Measurements from ENCODE around the gene SLBP.

GRCh38 chr4:1721003-1721665 is 9.0 kb upstream of the SLBP start, which contains the start of the genes TACC3 and TMEM129:
- TF ChIP-seq CBX5 (IDR thresholded peaks at IDR 0.05; ENCODE audit: low read depth) (no peak), BACH1 (IDR thresholded peaks at IDR 0.05; ENCODE audit: borderline replicate concordance) (no peak), ZNF274 (IDR thresholded peaks at IDR 0.05; ENCODE audit: insufficient read depth, insufficient read length) (no peak), BHLHE40 (IDR thresholded peaks at IDR 0.05; ENCODE audit: borderline replicate concordance in 1 of 2, low read depth in 2 of 2, low read length in 1 of 2) (peak in 1 of 2 experiments; percentile 63; a peak in 1 of 4 replicates), CTCF (IDR thresholded peaks at IDR 0.05 in 2 of 3, conservative IDR thresholded peaks at IDR 0.05 in 1 of 3; ENCODE audit: control insufficient read depth in 2 of 3, extremely low read depth in 1 of 3, insufficient read depth in 1 of 3, low read depth in 3 of 3, low read length in 3 of 3) (no peak)

All from GM12878 (cell line).